Ovary (tissue), 3 donors: ENCODE measurements around the gene C1QC.

ENCODE experiments used
- EP300 ChIP-seq: sonication (generic); formaldehyde crosslinking; IDR thresholded peaks from one replicate; pipeline ENCODE4 v1.6.1; 2017; ENCODE audit warnings: antibody characterized with exemption
- POLR2A ChIP-seq: fragments of 450-650 bp; IDR thresholded peaks from one replicate; pipeline ENCODE4 v1.6.1; 2017; ENCODE audit warnings: antibody characterized with exemption, mild to moderate bottlenecking, moderate library complexity
- TF ChIP-seq, protein P1 (sequence below), 3 donors: fragments of 450-650 bp in 2 of 3; fragments of 200-600 bp in 1 of 3; IDR thresholded peaks; one replicate each; pipeline versions ENCODE4 v1.5.1 to v1.8.0; 2016 to 2022; ENCODE audit warnings: antibody characterized with exemption in 3 of 3, mild to moderate bottlenecking in 1 of 3
- donor health status: DM: no; HTN: no; CAD: no.

DNA sequence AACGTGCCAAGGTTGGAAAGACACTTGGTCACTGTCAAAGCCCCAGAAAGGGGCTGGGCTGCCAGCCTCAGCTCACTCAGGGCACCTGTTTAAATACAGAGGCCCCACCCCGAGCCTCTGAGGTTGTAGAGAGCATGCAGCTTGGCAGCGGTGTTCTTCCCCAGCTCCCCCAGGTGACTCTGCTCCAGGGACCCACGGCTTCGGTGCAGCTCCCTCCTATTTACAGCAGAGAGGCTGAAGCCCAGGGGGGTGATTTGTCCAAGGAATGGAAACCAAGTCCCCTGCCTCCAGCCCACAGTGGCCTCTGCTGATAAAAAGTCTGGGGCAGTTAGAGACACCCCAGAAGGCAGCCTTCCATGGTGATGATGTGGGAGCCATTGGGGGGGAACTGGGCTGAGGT lies 16.1 kb upstream of the C1QC start:
- TF ChIP-seq, protein P1, sequence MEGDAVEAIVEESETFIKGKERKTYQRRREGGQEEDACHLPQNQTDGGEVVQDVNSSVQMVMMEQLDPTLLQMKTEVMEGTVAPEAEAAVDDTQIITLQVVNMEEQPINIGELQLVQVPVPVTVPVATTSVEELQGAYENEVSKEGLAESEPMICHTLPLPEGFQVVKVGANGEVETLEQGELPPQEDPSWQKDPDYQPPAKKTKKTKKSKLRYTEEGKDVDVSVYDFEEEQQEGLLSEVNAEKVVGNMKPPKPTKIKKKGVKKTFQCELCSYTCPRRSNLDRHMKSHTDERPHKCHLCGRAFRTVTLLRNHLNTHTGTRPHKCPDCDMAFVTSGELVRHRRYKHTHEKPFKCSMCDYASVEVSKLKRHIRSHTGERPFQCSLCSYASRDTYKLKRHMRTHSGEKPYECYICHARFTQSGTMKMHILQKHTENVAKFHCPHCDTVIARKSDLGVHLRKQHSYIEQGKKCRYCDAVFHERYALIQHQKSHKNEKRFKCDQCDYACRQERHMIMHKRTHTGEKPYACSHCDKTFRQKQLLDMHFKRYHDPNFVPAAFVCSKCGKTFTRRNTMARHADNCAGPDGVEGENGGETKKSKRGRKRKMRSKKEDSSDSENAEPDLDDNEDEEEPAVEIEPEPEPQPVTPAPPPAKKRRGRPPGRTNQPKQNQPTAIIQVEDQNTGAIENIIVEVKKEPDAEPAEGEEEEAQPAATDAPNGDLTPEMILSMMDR (IDR thresholded peaks at IDR 0.05) = no peak
- TF ChIP-seq EP300 (no peak), POLR2A (no peak)
